GM19438 (cell line): ENCODE results near the gene PRR35.

Experiments
- ATAC-seq: cut with Tn5 transposase; IDR thresholded peaks from one replicate; pipeline ENCODE4 v1.9.1; 2021; ENCODE audit warnings: low read depth; ENCODE audit not compliant: unreplicated experiment

Gene PRR35

GRCh38 chr16:561957-562938 lies 2.1 kb downstream of the PRR35 start:
- ATAC-seq: no peak

GRCh38 chr16:563072-563644 lies 3.0 kb downstream of the PRR35 start:
- no peak for ATAC-seq

GRCh38 chr16:564690-565418 lies 4.7 kb downstream of the PRR35 start:
- ATAC-seq: no peak

- no peak for ATAC-seq
Measured at GRCh38 chr16:565419-566330, 5.5 kb downstream of the PRR35 start.

- peak; percentile 56 for ATAC-seq
Measured at GRCh38 chr16:566475-567372, 6.5 kb downstream of the PRR35 start, which contains the start of gene NHLRC4. Gene NHLRC4 (plus strand): TSS chr16:567005. CDS start chr16:568048, 1,043 bp downstream.

- ATAC-seq: no peak
Measured at GRCh38 chr16:567373-568256, 7.4 kb downstream of the PRR35 start.

GRCh38 chr16:568401-569258 lies 8.4 kb downstream of the PRR35 start:
- no peak for ATAC-seq

- ATAC-seq: peak; percentile 49
Measured at GRCh38 chr16:569445-570254, 9.5 kb downstream of the PRR35 start, which contains the start of gene PIGQ. Gene PIGQ (plus strand): TSS chr16:569968. CDS start chr16:574075, 4,107 bp downstream.

GRCh38 chr16:572865-573650 lies 12.9 kb downstream of the PRR35 start:
- no peak for ATAC-seq

- no peak for ATAC-seq
Measured at GRCh38 chr16:574021-574760, 14.0 kb downstream of the PRR35 start.

GRCh38 chr16:575354-576196 lies 15.4 kb downstream of the PRR35 start:
- no peak for ATAC-seq

- ATAC-seq: no peak
Measured at GRCh38 chr16:576197-576822, 16.1 kb downstream of the PRR35 start.

- no peak for ATAC-seq
Measured at GRCh38 chr16:576823-577201, 16.6 kb downstream of the PRR35 start.

- ATAC-seq: no peak
Measured at GRCh38 chr16:577796-578195, 17.6 kb downstream of the PRR35 start.
